Activated T-cell treated with anti-CD3 and anti-CD28 coated beads for 48 hours (primary cell): Measurements from ENCODE around the gene PAPOLB.

Source experiments
- DNase-seq: peaks from one replicate; pipeline ENCODE4 v3.0.0-alpha.2; 2020; ENCODE audit warnings: low read depth

PAPOLB gene

GRCh38 chr7:4878336-4879335 is 16.8 kb upstream of the PAPOLB start:
- no peak for DNase-seq

- DNase-seq: no peak
Measured at GRCh38 chr7:4876586-4876985, 14.8 kb upstream of the PAPOLB start.

- DNase-seq: no peak
Measured at GRCh38 chr7:4875391-4875790, 13.6 kb upstream of the PAPOLB start.

GRCh38 chr7:4873071-4873944 is 11.5 kb upstream of the PAPOLB start:
- DNase-seq: no peak

GRCh38 chr7:4871930-4872675 is 10.3 kb upstream of the PAPOLB start:
- no peak for DNase-seq

GRCh38 chr7:4871056-4871680 is 9.3 kb upstream of the PAPOLB start:
- no peak for DNase-seq

- no peak for DNase-seq
Measured at GRCh38 chr7:4868493-4868892, 6.7 kb upstream of the PAPOLB start.

- DNase-seq: no peak
Measured at GRCh38 chr7:4866528-4867496, 5.0 kb upstream of the PAPOLB start.

GRCh38 chr7:4862156-4862555 is 326 bp upstream of the PAPOLB start:
- DNase-seq: no peak

- DNase-seq: no peak
Measured at GRCh38 chr7:4861227-4861626, 603 bp downstream of the PAPOLB start.

- no peak for DNase-seq
Measured at GRCh38 chr7:4857189-4857588, 4.6 kb downstream of the PAPOLB start.

GRCh38 chr7:4856336-4857057 is 5.3 kb downstream of the PAPOLB start:
- no peak for DNase-seq

GRCh38 chr7:4854916-4855315 is 6.9 kb downstream of the PAPOLB start:
- no peak for DNase-seq

- no peak for DNase-seq
Measured at GRCh38 chr7:4851459-4852422, 10.1 kb downstream of the PAPOLB start.

- DNase-seq: no peak
Measured at GRCh38 chr7:4850262-4850795, 11.5 kb downstream of the PAPOLB start.

GRCh38 chr7:4849390-4849789 is 12.4 kb downstream of the PAPOLB start:
- DNase-seq: no peak

- no peak for DNase-seq
Measured at GRCh38 chr7:4845740-4846142, 16.1 kb downstream of the PAPOLB start.
